Astrocyte of the hippocampus (primary cell): Measurements from ENCODE around the gene NPFFR1.

Source experiments
- DNase-seq: peaks from one replicate; pipeline ENCODE4 v3.0.0; 2011; ENCODE audit warnings: low read depth, low spot score

Gene NPFFR1, protein sequence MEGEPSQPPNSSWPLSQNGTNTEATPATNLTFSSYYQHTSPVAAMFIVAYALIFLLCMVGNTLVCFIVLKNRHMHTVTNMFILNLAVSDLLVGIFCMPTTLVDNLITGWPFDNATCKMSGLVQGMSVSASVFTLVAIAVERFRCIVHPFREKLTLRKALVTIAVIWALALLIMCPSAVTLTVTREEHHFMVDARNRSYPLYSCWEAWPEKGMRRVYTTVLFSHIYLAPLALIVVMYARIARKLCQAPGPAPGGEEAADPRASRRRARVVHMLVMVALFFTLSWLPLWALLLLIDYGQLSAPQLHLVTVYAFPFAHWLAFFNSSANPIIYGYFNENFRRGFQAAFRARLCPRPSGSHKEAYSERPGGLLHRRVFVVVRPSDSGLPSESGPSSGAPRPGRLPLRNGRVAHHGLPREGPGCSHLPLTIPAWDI

DNA sequence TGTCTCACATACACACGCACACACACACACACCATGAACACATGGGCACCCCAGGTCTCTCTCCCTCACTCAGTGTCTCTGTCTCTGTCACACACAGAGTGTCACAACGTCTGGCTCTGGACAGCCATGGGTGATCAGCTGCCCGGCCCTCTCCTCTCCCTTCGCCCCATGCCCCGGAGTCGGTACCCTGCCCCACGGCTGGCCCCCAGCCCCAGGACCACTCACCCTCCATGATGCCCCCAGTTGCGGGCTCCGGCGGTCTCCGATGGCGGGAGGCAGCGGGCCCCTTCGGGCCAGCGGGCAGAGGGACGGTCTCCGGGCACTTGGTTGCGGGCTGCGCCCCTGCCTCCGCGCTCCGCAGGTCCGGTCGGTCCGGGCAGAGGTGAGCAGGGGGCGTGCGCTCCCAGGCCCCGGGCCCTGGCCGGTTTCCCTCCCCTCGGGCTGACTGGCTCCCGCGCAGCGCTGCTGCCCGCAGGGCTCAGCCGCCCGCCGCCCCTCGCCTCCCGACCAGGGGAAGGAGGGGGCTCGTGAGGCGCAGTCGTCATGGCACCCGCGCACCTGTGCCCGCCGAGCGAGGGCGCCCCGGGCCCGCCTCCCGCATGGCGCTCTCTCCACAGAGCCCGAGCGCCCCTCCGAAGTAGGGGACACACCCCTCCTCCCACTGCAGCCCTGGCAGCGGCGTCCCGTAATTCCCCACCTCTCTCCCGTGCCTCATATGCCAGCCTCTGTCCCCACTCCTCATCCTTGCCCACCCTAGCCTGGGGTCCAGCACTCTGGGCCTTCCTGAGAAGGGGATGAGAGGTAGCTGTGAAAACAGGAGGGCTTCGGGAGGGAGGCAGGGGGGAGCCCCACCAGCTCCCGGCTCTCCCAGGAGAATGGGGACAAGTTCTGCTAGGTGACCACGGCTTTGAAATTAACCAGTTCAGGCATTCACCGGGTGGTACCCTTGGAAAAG lies at the start of gene NPFFR1:
Gene NPFFR1, minus strand, starts transcription at position 560 of the 955 bp plus-strand sequence. Its CDS starts 328 bp downstream, at position 232.
- DNase-seq: no peak

DNA sequence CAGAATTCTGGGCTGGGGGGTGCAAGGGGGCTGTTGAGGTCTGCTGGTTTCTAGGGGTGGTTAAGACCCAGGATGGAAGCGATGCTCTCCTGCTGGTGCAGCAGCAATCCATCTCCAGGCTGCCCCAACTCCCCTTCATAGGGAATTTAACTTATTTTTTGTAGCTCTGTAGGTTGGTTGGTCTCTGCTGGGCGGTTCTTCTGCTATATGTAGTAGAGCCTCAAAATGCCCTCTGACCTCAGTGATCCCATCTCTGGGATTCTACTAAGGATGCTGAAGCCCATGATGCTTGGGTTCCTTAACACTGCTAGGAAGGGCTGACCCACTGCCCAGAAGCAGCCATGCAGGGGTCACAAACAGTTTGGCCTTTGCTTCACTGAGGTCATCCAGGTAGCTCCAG lies 49.5 kb upstream of the NPFFR1 start:
- no peak for DNase-seq

DNA sequence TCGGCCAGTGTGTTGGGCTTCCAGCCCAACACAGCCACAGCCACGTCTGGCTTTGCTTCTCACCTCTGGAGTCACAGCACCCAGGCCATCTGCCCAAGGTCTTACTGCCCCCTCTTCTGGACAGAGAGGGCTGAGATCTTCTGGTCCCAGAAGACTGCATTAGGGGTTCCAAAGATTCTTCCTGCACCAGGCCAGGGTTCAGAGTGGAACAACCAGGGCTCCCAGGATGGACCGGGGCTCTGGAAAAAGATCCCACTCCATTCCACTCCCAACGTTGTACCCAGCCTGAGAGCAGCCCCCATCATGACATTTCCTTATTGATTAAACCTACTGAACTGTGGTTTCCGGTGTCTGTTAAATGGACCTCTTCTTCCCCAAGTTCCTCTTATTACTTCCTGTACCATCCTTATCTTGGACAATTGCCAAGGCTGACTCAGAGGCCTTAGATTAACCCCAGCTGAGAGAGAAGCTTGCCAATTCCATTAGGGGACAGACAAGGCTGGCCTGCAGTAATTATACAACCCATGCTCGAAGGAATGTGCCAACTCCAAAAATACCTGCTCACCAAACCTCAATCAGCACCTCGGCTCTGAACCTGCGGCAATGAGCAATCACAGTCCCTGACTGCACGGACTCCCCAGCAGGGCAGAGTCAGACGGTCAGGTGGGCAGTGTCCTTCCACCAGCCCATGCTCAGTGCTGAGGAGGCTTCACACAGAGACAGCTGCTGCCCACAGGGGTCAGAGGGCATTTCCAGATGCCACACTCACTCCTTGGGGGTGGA lies 47.9 kb upstream of the NPFFR1 start:
- DNase-seq: peak; percentile 95

DNA sequence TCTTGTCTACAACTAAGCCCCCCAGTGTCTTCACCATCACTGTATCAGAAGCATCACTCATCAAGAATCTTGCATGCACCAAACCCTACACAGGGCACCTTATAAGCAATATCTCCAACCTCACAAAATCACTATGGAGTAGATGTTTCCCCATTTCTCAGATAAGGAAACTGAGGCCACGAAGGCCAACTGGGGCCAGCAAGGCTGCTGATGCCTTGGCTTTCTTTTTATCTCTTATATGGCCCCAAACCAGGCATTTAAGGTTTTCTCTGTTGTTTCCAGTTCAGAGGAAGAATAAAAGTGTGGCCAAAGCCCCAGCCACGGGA lies 47.3 kb upstream of the NPFFR1 start:
- DNase-seq: no peak

DNA sequence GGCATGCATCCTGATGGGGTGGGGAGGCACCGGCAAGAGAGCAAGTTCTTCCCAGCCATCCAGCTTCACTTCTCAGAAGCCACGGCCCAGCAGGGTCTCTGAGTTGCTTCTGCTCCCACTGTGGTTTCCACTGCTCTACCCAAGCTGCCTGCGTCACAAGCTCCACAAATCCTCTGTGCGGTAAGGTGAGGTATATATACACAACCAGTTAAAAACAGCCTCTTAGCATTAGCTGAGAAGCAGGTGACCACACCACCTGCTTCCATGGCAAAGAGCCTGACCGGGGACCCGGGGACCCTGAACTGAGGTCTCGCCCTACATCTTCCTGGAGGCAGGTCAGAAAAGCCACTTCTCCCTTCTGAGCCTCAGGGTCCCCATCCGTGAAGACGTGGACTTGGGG lies 46.9 kb upstream of the NPFFR1 start:
- DNase-seq: no peak

DNA sequence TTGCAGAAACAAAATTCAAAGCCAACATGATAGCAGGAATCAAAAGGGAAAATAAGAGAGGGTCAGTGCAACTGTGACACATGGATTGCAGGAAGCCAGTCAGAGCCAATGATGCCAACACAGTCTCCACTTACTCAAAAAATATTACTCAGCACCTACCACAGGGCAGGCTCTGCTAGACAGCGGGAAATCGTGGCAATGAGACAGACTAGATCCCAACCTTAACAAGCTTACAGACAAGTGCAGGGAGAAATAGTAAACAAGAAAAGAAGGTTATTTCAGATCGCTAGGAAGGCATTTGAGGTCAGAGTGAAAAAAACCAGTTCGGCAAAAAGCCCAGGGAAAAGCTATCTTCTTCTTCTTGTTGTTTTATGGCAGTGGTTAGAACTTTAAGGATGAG lies 45.2 kb upstream of the NPFFR1 start:
- DNase-seq: peak; percentile 23

DNA sequence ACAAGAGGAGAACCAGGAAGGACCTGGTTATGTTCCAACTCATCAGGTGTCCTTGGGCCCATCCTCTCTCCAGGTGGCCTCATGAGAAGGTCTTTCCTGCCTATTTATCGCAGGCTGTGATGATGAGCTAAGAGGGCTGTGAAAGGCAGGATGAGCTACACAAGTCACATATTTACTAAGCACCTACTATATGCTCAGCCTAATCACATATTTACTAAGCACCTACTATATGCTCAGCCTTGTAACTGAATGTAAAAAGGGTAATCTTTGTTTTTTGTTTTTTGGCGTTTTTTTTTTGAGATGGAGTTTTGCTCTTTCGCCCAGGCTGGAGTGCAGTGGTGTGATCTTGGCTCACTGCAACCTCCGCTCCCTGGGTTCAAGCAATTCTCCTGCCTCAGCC lies 44.2 kb upstream of the NPFFR1 start:
- no peak for DNase-seq

DNA sequence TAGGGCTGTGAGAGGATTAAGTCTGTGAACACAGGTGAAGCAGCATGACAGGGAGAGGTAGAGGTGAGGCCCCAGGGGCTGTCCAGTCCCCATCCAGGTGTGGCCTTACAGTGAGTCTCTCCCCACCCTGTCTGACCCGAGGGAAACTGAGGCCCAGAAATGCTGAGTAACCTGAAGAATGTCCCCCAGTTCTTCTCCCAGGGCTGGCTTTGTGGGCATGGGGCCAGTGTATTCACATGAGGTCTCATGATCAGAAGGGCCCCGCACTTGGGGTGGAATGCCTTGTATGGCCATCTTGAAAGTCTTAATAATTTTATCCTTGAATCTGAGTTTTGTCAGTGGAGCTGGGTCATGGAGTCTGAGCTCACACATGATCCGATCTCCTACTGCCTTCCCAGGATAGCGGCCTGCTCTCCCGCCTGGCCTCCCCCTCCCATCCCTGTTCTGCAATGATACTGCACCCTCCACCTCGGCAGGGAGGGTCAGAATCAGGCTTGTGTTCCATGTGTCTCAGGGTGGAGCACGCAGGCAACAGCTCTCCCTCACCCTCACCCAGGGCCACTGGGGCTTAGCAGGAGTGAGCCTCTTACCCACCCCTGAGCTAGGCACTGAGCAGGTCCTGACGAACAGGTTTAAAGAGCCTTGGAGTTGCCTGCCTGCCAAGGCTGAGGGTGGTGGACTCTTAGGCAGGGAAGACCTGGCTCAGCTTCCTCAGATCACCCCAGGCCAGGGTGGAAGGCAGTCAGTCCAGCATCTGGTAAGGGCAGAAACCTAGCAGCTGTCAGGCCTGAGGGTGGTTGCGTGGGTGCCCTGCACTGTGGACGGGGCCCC lies 41.4 kb upstream of the NPFFR1 start:
- no peak for DNase-seq

DNA sequence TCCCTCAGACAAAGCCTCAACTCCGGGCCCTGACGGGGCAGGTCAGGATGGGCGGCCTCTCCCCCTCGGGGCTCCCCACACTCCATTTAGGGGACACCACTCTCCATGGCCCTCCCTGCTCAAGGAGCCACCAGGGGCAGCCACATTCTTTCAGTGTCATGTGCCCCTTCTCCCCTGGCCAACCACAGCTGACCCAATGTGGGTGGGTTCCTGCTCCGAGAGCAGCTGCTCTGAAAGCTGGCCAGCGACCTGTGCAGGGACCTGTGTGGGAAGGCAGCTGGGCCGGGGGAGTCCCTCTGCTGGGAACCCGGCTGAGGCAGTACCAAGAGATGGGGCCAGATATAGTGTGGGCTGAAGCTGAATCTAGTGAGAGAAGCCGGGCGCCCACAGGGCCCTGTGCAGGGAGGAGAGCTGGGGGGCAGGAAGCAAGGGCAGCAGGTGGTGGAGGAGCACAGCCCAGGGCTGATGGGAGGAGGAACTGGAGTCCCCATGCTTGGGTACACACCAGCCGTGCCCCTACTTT lies 40.6 kb upstream of the NPFFR1 start:
- no peak for DNase-seq

DNA sequence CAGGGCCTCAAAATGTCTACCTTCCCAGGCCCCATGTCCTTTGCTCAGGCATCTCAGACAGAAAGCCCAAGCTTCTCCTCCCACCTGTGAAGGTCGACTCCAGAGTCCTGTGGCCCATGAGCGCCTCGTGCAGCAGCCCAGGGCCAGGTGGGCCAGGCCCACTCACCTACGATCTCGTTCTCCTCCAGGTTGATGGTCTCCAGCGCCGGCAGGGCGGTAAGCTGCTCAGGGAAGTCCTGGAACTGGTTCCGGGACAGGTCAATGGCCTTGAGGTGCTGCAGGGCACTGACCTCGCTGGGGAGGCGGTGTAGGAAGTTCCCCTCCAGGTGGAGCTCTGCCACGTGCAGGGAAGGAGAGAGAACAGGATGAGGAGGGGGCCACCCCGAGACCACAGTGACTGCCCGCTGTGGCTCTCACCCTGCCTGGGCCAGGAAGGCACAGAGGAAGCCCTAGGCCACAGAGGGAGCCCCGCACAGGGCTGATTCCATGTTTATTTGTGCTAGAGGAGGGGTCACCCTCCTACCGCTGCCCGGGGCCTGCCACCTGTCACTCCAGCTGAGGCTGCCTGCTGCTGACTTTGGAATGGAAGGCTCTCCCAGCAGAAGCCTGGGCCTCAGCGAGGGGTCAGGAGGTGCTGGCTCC lies 40.0 kb upstream of the NPFFR1 start:
- DNase-seq: no peak

DNA sequence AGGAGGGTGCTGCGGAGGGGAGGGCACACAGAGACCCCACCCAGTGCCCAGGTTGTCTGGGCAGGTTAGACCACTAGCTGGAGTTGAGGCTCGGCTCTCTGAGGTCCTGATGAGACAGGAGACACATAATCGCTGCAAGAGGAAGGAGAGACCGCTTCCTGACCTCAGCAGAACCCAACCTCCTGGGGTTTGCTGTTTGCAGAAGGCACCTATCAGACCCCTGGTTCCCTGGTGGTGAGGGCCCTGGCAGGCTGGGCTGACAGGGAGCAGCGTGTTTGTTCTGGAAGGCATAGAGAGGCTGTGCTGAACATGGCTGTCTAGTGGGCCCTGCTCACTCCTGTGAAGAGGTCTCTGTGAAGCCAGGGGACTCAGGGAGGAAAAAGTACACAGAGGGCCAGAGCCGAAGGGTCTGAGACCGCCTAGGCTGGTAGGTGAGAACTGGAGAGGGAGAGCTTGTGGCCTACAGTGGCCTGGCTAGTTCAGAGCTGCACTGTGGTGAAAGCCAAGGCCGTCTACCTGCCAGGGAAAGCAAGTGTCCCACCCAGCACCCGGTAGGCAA lies 39.4 kb upstream of the NPFFR1 start:
- DNase-seq: no peak

DNA sequence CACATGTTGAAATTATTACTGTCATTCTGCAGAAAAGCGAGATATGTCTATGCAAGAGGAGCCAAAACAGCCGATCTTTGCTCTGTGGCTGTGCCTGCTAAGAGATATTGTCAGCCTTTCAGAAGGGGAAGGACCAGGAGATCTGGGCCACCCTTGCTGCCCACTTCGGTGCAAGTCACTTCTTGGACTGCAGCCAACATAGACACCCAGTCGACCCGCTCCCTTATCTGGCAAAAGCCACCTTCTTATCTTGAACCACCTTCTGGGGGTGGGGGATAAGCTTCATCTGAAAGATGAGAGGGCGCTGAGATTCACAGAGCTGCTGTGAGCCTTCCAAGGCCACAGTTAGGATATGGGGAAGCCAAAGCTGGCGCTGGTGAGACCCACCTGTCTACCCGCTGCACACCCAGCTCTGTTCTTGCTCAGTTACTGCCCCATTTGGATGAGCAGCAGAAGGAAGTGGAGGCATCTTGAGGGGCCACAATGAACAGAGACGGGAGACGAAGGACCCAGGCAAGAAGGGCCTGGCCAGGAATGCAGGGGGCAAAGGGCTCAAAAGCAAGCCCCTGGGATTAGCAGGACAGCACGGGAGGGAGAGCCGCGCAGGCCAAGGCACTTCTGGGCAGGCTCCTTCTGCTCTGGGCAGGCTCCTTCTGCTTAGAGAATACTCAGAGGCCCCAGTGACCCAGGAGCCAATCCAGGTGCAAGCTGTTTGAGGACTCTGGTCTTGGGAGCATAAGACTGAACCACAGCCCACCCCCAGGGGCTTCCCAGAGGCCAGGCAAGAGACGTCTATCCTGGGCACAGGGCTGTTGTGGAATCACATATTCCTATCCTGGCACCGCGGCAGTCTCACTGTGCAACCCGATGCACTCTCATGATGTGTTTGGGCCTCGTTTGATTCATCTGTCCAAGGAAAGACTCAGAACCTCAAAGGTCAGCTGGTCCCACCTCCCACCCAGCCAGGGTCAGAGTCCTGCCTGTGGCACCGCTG lies 38.4 kb upstream of the NPFFR1 start:
- no peak for DNase-seq

DNA sequence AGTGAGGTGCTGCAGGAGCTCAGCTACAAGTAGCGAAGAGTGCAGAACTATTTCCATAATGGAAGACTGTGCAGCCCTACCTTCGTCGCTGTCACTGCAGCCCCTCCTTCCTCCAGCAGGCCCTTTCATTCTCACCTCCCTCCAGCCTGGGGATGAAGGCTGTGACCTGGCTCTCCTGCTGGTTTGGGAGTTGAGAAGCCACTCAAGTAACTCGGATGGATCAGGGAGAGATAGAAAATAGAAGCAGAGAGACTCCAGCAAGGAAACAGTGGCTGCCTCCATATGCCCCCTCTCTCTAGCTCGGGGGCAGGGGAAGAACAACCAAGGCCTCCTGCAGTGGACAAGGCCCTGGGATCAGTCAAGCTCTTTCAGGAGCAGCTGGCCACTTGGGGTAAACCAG lies 37.4 kb upstream of the NPFFR1 start:
- DNase-seq: no peak

DNA sequence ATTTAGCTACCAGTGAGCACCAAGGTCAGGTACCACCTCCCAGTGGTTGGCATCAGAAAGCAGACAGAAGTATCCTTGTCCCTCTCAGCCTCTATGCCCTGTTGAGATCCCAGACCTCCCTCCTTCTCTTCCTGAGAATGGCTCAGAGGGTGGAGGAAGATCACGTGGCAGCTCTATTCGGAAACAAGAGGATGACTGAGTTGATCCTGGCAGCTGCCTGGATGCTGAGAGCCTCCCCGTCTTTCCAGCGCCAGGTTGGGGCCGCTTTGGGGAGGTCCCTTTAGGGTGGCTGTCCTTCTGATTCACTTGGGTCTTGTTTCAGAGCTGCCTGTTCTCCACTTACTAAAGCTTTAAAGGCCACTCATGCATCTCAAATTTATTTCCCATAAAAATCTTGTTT lies 36.9 kb upstream of the NPFFR1 start:
- no peak for DNase-seq

DNA sequence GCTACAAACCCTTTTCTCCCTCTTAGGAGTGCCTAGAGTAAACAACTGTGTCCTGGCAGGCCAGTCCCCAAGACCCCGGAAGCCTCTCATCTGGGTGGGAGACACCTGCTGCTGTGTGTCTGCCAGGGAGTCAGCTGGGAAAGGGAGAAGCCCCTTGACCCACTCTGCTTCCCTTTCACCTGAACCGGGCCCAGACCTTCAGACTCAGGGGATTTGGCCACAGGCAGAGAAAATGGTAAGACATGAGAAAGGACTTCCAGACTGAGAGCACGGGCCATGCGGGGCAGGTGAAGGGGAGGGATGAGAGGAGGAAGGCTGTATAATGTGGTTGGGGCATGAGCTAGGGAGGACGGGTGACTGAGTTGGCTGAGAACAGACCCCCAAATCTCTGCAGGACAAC lies 36.0 kb upstream of the NPFFR1 start:
- DNase-seq: no peak

DNA sequence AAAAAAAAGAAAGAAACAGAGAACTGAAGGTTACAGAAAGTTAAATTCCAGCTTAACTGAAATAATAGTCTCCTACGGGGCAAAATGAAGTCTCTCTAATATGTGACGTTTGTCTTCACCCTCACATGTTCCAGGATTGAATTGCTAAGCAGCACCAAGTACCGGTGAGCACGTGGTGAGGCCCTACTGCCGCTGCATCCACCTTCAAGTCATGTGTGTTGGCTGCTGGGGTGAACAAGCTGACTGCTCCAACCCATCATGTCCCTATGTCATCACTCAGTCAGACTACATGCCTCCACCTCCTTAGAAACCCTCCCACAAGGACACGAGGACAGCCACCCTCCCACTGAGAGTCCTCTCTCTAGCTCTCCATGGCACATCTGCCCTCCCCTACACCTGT lies 35.4 kb upstream of the NPFFR1 start:
- DNase-seq: no peak

DNA sequence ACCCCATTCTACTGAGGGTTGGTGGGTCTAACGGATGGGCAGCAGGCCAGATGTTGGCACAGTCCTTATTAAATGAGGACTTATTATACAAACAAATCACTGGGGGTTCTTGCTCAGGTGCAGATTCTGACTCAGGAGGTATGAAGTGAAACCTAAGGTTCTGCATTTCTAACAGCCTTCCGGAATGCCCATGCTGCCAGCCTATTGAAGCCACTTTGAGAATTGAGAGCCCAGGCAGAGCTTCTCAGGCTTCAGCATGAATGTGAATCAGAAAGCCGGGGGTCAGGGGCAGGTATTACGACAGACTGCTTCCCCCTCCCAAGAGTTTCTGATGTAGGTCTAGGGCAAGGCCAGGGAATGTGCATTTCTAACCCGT lies 34.1 kb upstream of the NPFFR1 start:
- DNase-seq: no peak

DNA sequence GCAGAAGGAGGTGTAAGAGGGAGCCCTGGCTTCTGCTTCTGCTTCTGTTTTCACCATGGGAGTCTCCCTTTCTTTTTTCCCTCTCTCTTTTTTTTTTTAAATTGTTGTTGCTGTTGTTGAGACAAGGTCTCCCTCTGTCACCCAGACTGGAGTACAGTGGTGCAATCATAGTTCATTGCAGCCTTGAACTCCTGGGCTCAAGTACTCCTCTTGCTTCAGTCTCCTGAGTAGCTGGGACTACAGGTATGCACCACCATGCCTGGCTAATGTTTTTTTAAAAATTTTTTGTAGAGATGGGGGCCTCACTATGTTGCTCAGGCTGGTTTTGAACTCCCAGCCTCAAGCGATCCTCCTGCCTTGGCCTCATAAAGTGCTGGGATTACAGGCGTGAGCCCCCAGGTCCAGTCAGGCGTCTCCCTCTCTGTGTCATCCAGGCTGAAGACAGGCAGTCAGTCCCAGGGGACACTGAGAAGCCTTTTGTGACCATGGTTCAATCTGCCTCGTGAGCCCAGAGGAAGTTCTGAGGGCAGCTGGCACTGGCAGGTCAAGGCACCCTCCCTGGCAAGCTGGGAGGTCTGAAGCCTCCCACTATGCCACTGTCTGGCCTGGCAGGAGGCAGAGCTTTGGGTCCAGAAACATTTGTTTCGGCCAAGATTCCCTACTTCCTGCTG lies 33.6 kb upstream of the NPFFR1 start:
- no peak for DNase-seq
